Small intestine (tissue), 7 donors: ENCODE measurements around the gene GNAS. TPM values are rescaled to one million over a fixed set of nuclear protein-coding genes. Genes with fewer than 3 reads are reported as not detected.
"Not testable (repeated sequence)": the region's sequence is repeated elsewhere in the genome, so short reads cannot be mapped to it uniquely, and the experiment has no call there.

Experiments
- DNase-seq, 2 donors: peaks; one replicate each; pipeline versions ENCODE4 v3.0.0 to v3.0.0-alpha.2; 2013
- FAIRE-seq: peaks from 2 replicates; lab custom pipeline; 2012; peaks lifted over from hg19 to GRCh38; lab: Jason Lieb, UNC
- H3K27ac ChIP-seq, 3 donors: one replicate each; pipeline ENCODE4 v1.5.1; 2013; ENCODE audit warnings: low read length in 2 of 3, mild to moderate bottlenecking in 2 of 3, control low read depth in 1 of 3, inconsistent platforms in 1 of 3, low read depth in 1 of 3, moderate library complexity in 1 of 3
- H3K27me3 ChIP-seq, 3 donors: one replicate each; pipeline ENCODE4 v1.6.1; 2013; ENCODE audit warnings: low read length in 3 of 3, inconsistent platforms in 1 of 3; ENCODE audit not compliant: control insufficient read depth in 3 of 3, insufficient read depth in 3 of 3
- H3K36me3 ChIP-seq, 3 donors: one replicate each; pipeline ENCODE4 v1.6.1; 2013; ENCODE audit warnings: low read length in 3 of 3, inconsistent platforms in 1 of 3, low read depth in 1 of 3, mild to moderate bottlenecking in 1 of 3, moderate library complexity in 1 of 3; ENCODE audit not compliant: control insufficient read depth in 3 of 3, insufficient read depth in 2 of 3
- H3K4me1 ChIP-seq, 3 donors: one replicate each; pipeline ENCODE4 v1.6.1; 2013; ENCODE audit warnings: low read length in 2 of 3, inconsistent platforms in 1 of 3, low read depth in 1 of 3, mild to moderate bottlenecking in 1 of 3, moderate library complexity in 1 of 3; ENCODE audit not compliant: control insufficient read depth in 3 of 3, insufficient read depth in 2 of 3
- H3K4me3 ChIP-seq, 3 donors: one replicate each; pipeline ENCODE4 v1.5.1; 2013; ENCODE audit warnings: low read length in 3 of 3, control low read depth in 1 of 3, inconsistent platforms in 1 of 3, low read depth in 1 of 3, mild to moderate bottlenecking in 1 of 3, moderate library complexity in 1 of 3
- H3K9me3 ChIP-seq, 2 donors: one replicate each; pipeline ENCODE4 v1.6.1; 2013; ENCODE audit warnings: low read depth in 1 of 2, low read length in 1 of 2; ENCODE audit not compliant: control insufficient read depth in 2 of 2, insufficient read depth in 1 of 2
- WGBS, 3 donors: extraction: QIAGEN DNeasy Blood & Tissue Kit; methylation state at CpG; one replicate each; pipeline ENCODE4 v1.1.7; 2013; 5-methylcytosine and 5-hydroxymethylcytosine counted together
- polyA plus RNA-seq, 4 donors: library from polyadenylated mRNA; stranded (reverse) in 3 of 4; unstranded in 1 of 4; fragments of 200-250 nt in 3 of 4; fragments of 120-200 nt in 1 of 4; gene quantifications; one replicate each; pipeline versions ENCODE4 v1.2.1 to v1.2.3, GENCODE V29; 2013
- donor health status: healthy with polysubstance abuse.
- donor health status: control.
- donor health status: control.
- donor health status: Bipolar disorder and iron deficiency.
- donor health status: healthy.

The GNAS gene
- polyA plus RNA-seq, 4 donors, result 493 to 875 (median 655) TPM

- H3K4me1 ChIP-seq, H3K27me3 ChIP-seq, H3K27ac ChIP-seq, FAIRE-seq, H3K36me3 ChIP-seq, DNase-seq, H3K4me3 ChIP-seq, H3K9me3 ChIP-seq: not testable (repeated sequence)
- 89 to 90% (median 90%) methylated on average over 6 of the region's 6 CpGs for WGBS, 3 donors
Observed at GRCh38 chr20:58820515-58820914, 32.0 kb upstream of the GNAS start.

- Histone ChIP-seq H3K4me1 (no peaks in the 10 kb centered on the region), H3K27me3 (no peaks in the 10 kb centered on the region), H3K9me3 (peaks cover 0 to 2% of the 10 kb centered on the region in 2 donors), H3K36me3 (no peaks in the 10 kb centered on the region), H3K4me3 (no peak overlapping the region), H3K27ac (no peak overlapping the region)
- 89 to 95% (median 90%) methylated on average over 8 of the region's 8 CpGs for WGBS, 3 donors
- no peak for DNase-seq
- FAIRE-seq, result no peak
Observed at GRCh38 chr20:58822149-58822548, 30.4 kb upstream of the GNAS start.

GRCh38 chr20:58822748-58823730 is 29.5 kb upstream of the GNAS start:
- Histone ChIP-seq H3K27me3 (no peaks in the 10 kb centered on the region), H3K4me1 (no peaks in the 10 kb centered on the region), H3K36me3 (no peaks in the 10 kb centered on the region), H3K27ac (no peak overlapping the region), H3K9me3 (peaks cover 0 to 2% of the 10 kb centered on the region in 2 donors), H3K4me3 (no peak overlapping the region)
- 88 to 92% (median 90%) methylated on average over 26 of the region's 26 CpGs for WGBS, 3 donors
- no peak for FAIRE-seq
- DNase-seq, result no peak

DNA sequence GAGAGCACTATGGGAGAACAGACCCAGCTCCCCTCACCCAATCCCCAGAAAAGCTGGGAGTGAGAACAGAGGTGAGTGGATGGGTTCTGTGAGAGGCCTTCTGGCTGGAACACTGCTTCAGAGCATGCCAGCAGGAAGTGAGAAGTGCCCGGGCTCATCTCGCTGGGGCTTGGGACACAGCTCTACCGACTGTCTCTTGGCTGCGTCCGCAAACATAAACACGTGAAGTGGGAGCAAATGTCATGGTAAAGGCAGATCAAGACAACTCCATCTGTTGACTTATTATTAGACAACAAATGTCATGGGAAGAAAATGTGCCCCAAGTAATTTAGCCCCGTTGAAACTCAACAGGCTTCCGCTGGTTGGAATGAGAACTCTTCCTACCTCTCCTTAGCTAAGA is 27.7 kb upstream of the GNAS start:
- peaks cover 0 to 2% of the 10 kb centered on the region in 2 donors for H3K9me3 ChIP-seq
- 79 to 87% (median 80%) methylated on average over 8 of the region's 8 CpGs for WGBS, 3 donors
- DNase-seq (no peak), FAIRE-seq (no peak)
- H3K27me3 ChIP-seq, result no peaks in the 10 kb centered on the region
- H3K4me3 ChIP-seq, result no peak overlapping the region
- H3K4me1 ChIP-seq, result no peaks in the 10 kb centered on the region
- no peak overlapping the region for H3K27ac ChIP-seq
- H3K36me3 ChIP-seq, result no peaks in the 10 kb centered on the region

DNA sequence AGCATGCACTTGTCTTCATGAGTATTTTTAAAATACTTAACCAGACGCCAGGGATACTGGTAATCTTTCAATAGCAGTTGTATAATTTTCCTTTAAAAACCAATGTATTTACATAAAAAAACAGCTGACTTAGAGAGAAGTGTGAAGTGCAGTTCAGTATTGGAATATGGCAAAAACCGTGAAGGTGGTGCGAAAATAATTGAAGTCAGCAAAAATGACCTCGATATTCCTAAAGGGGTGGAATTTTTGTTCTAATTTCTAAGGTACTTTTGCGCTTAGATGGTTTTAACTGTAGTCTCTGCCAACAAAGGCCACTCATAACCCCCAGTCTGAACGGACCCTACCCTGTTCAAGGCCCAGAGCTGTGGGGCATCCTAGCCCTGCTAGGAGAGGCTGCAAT is 27.1 kb upstream of the GNAS start:
- FAIRE-seq (no peak), DNase-seq (no peak)
- Histone ChIP-seq H3K4me1 (no peaks in the 10 kb centered on the region), H3K27me3 (no peaks in the 10 kb centered on the region), H3K9me3 (peaks cover 0 to 2% of the 10 kb centered on the region in 2 donors), H3K4me3 (no peak overlapping the region), H3K36me3 (no peaks in the 10 kb centered on the region), H3K27ac (no peak overlapping the region)
- 88 to 91% (median 90%) methylated on average over 6 of the region's 6 CpGs for WGBS, 3 donors

DNA sequence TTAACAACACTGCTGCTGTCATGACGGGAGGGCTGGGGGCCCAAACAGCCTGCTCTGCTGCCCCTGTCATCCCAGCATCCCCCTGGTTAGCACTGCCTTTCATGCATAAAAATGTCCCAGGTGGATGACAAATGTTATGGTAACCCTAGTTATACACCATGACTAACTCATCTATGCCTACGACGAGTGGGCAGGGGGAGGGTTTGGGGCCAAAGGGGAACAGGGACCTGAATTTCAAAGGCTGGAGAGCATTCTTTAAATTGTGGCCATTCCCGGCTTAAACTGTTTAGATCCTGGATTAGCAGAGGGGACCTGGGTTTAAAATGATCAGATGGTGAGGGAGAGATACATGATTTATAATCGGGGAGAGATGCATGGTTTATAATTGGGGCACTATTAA is 26.2 kb upstream of the GNAS start:
- 80 to 89% (median 86%) methylated on average over 5 of the region's 5 CpGs for whole genome bisulfite sequencing, 3 donors

GRCh38 chr20:58828136-58828535 is 24.4 kb upstream of the GNAS start:
- Histone ChIP-seq H3K27me3 (no peaks in the 10 kb centered on the region), H3K27ac (no peak overlapping the region), H3K4me3 (no peak overlapping the region), H3K9me3 (no peaks in the 10 kb centered on the region), H3K4me1 (no peaks in the 10 kb centered on the region), H3K36me3 (no peaks in the 10 kb centered on the region)
- FAIRE-seq (no peak), DNase-seq (no peak)
- 88 to 97% (median 88%) methylated on average over 2 of the region's 2 CpGs for WGBS, 3 donors

More for the DNA sequence above, 26.2 kb upstream of the GNAS start:
- FAIRE-seq (no peak), DNase-seq (no peak)
- Histone ChIP-seq H3K36me3 (no peaks in the 10 kb centered on the region), H3K27me3 (no peaks in the 10 kb centered on the region), H3K4me1 (no peaks in the 10 kb centered on the region), H3K9me3 (no peaks in the 10 kb centered on the region), H3K4me3 (no peak overlapping the region), H3K27ac (no peak overlapping the region)

DNA sequence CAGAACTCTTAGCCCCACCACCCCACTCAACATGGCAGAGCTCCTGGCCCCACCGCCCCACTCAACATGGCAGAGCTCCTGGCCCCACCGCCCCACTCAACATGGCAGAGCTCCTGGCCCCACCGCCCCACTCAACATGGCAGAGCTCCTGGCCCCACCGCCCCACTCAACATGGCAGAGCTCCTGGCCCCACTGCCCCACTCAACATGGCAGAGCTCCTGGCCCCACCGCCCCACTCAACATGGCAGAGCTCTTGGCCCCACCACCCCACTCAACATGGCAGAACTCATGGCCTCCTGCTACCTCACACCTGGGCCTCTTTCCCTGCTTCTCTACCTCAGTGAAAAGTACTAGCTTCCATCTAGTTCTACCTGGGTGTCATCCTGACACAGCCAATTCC is 23.7 kb upstream of the GNAS start:
- H3K4me1 ChIP-seq, H3K27me3 ChIP-seq, DNase-seq, H3K27ac ChIP-seq, H3K4me3 ChIP-seq, H3K36me3 ChIP-seq, FAIRE-seq, H3K9me3 ChIP-seq: not testable (repeated sequence)
- 96 to 99% (median 96%) methylated on average over 2 to 5 of the region's 5 CpGs for WGBS, 3 donors
